Right lobe of liver (tissue), 6 donors: ENCODE results near the gene BCL11B. TPM values are rescaled to one million over a fixed set of nuclear protein-coding genes. Genes with fewer than 3 reads are reported as not detected.

Experiments
- ATAC-seq, 4 donors: fragments of 200-7000 bp; cut with Tn5 transposase; one replicate each; pipeline ENCODE4 v1.9.1; 2020; ENCODE audit warnings: mild to moderate bottlenecking in 4 of 4, moderate library complexity in 4 of 4
- DNase-seq, 3 donors: peaks; one replicate each; pipeline ENCODE4 v3.0.0-alpha.2; 2020
- H3K27ac ChIP-seq, 3 donors: fragments of 200-600 bp; one replicate each; pipeline ENCODE4 v1.8.0; 2022
- H3K27me3 ChIP-seq, 2 donors: fragments of 200-600 bp; one replicate each; pipeline ENCODE4 v1.8.0; 2022
- H3K36me3 ChIP-seq, 4 donors: fragments of 200-600 bp; sonication (generic) in 1 of 4; one replicate each; pipeline versions ENCODE4 v1.5.1 to v1.8.0; 2017 to 2022; ENCODE audit warnings: control low read depth in 1 of 4
- H3K4me1 ChIP-seq, 4 donors: fragments of 200-600 bp; sonication (generic) in 1 of 4; one replicate each; pipeline versions ENCODE4 v1.5.1 to v1.8.0; 2017 to 2022; ENCODE audit warnings: control low read depth in 1 of 4
- H3K4me3 ChIP-seq, 3 donors: fragments of 200-600 bp; one replicate each; pipeline ENCODE4 v1.8.0; 2022
- H3K9me3 ChIP-seq, 4 donors: fragments of 200-600 bp; sonication (generic) in 1 of 4; one replicate each; pipeline versions ENCODE4 v1.5.1 to v1.8.0; 2017 to 2022; ENCODE audit warnings: control low read depth in 1 of 4
- POLR2A ChIP-seq: fragments of 450-650 bp; IDR thresholded peaks from one replicate; pipeline ENCODE4 v1.6.1; 2017; ENCODE audit warnings: antibody characterized with exemption, mild to moderate bottlenecking
- WGBS: methylation state at CpG from one replicate; pipeline ENCODE4 v1.1.6; 2018; ENCODE audit warnings: low coverage, low lambda C conversion rate; ENCODE audit not compliant: insufficient coverage; ENCODE audit errors: missing lambda C conversion rate; 5-methylcytosine and 5-hydroxymethylcytosine counted together
- intact Hi-C, 2 donors: fragments of 100-400 bp; cut with DNase I; formaldehyde crosslinking; loops; one replicate each; pipeline versions ENCODE4 v1.11.2 to v1.14.1; 2022
- total RNA-seq, 6 experiments: library from RNA; depleted of rRNA in 2 of 6; stranded (reverse); fragments of >200 nt in 2 of 6; fragmentation: NEBNext Ultra II Directional in 3 of 6; extraction: Animal tissue kit (Norgen Biotek cat#: 25700) in 3 of 6; gene quantifications; one replicate each; pipeline versions ENCODE4 v1.1.0 to v1.2.4, GENCODE V29; 2016 to 2023
- TF ChIP-seq, protein P1 (sequence below), 4 donors: fragments of 200-600 bp in 3 of 4; fragments of 450-650 bp in 1 of 4; IDR thresholded peaks; one replicate each; pipeline versions ENCODE4 v1.5.1 to v1.8.0; 2016 to 2022; ENCODE audit warnings: antibody characterized with exemption in 4 of 4, mild to moderate bottlenecking in 2 of 4
- donor health status: DM: no; HTN: yes; CAD: no.
- donor health status: DM: no; HTN: no; CAD: no.
- donor health status: DM: no; HTN: no; CAD: no.
- donor health status: DM: no; HTN: yes; CAD: no.
- donor health status: DM: no; HTN: yes; CAD: no.

Gene BCL11B
- total RNA-seq, 6 experiments from 2014 or later: 0.04 to 0.61 (median 0.24) TPM

DNA sequence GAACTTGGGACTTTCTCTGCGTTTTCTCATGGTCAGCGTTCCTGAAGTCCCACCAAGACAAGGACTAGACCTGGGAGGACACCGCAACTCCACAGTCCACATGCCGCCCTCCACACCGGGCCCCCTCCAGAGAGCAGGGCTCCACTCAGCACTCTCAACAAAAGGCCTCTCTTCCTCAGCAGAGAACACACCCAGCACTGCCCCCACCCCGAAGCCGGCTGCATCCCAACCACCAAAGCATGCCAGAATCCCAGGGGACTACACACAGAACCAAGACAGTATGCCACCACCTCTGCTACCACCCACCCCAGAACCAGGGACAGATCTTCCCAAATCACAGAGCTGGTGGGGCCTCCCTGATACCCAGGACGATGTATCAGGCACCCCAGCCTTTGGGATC, 88.3 kb downstream of the BCL11B start:
- WGBS: 100% methylated on average over 1 of the region's 8 CpGs
- intact Hi-C loops: no loop called here

DNA sequence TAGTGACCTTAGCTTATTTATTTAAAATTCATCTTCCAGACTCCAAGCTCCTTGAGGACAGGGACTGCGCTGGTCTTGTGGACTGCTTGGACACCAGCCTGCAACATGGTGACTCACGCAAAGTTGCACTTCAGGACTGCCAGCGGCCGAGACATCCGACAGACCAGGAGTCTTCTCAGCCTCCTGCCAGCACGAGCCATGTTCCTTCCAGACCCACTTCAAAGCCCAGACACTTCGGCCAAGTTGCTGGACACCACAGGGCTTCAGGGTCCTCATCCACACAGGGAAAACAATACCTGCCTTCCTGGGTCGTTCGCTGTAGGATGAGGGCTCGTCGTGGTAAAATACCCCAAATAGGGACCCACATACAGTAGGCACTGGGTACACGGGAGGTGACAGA, 88.7 kb downstream of the BCL11B start:
- H3K4me1 ChIP-seq: no peaks in the 10 kb centered on the region
- DNase-seq (no peak), ATAC-seq (no peak)
- TF ChIP-seq, protein P1, sequence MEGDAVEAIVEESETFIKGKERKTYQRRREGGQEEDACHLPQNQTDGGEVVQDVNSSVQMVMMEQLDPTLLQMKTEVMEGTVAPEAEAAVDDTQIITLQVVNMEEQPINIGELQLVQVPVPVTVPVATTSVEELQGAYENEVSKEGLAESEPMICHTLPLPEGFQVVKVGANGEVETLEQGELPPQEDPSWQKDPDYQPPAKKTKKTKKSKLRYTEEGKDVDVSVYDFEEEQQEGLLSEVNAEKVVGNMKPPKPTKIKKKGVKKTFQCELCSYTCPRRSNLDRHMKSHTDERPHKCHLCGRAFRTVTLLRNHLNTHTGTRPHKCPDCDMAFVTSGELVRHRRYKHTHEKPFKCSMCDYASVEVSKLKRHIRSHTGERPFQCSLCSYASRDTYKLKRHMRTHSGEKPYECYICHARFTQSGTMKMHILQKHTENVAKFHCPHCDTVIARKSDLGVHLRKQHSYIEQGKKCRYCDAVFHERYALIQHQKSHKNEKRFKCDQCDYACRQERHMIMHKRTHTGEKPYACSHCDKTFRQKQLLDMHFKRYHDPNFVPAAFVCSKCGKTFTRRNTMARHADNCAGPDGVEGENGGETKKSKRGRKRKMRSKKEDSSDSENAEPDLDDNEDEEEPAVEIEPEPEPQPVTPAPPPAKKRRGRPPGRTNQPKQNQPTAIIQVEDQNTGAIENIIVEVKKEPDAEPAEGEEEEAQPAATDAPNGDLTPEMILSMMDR (IDR thresholded peaks at IDR 0.05): no peak
- TF ChIP-seq POLR2A: no peak
- no peaks in the 10 kb centered on the region for H3K9me3 ChIP-seq
- H3K27me3 ChIP-seq: no peaks in the 10 kb centered on the region
- no peak overlapping the region for H3K4me3 ChIP-seq
- H3K27ac ChIP-seq: no peak overlapping the region
- intact Hi-C loops: no loop called here
- H3K36me3 ChIP-seq: no peaks in the 10 kb centered on the region
- WGBS: 71% methylated on average over 6 of the region's 12 CpGs

More for the DNA sequence above, 88.3 kb downstream of the BCL11B start:
- H3K9me3 ChIP-seq: no peaks in the 10 kb centered on the region
- H3K27me3 ChIP-seq: no peaks in the 10 kb centered on the region
- no peak for DNase-seq
- H3K4me3 ChIP-seq: no peak overlapping the region
- H3K27ac ChIP-seq: no peak overlapping the region
- H3K36me3 ChIP-seq: no peaks in the 10 kb centered on the region
- no peaks in the 10 kb centered on the region for H3K4me1 ChIP-seq
- TF ChIP-seq, protein P1 (IDR thresholded peaks at IDR 0.05): no peak
- TF ChIP-seq POLR2A: no peak
- no peak for ATAC-seq

DNA sequence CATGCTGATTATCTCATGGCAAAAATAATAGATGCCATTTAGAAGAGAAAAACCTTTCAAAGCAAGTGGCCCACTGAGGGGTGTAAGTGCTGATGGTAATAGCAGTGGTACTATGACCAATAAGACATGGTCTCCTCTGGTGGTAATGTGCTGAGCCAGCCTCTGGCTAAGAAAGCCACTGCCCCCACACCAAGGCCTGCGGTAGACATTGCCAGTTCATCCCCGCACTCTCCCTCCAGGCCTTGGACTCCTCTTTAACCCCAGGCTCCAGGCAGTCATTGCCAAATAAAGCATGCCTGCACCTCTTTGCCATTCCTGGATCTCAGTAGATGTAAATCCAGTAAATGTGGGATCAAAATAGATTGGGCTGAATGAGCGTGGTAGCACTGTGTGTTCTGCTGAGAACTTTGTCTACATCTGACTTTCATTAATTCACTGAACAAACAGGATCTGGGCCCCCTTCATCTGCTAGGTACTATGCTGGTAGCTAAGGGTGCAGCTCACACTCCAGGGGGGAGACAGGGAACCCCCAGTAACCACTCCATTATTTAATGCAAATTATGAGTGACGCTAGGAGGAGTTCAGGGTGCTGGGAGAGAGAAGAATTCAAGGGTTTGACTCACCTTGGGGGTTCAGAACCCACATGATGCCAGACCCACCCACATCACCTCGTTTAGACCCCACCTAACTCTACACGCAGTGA, 89.3 kb downstream of the BCL11B start:
- no peak for DNase-seq
- no peaks in the 10 kb centered on the region for H3K4me1 ChIP-seq
- H3K27ac ChIP-seq: no peak overlapping the region
- TF ChIP-seq, protein P1 (IDR thresholded peaks at IDR 0.05): no peak
- TF ChIP-seq POLR2A: no peak
- no peaks in the 10 kb centered on the region for H3K36me3 ChIP-seq
- WGBS: 64% methylated on average over 6 of the region's 6 CpGs
- no peak for ATAC-seq
- no peak overlapping the region for H3K4me3 ChIP-seq
- intact Hi-C loops: no loop called here
- H3K27me3 ChIP-seq: no peaks in the 10 kb centered on the region
- H3K9me3 ChIP-seq: no peaks in the 10 kb centered on the region

DNA sequence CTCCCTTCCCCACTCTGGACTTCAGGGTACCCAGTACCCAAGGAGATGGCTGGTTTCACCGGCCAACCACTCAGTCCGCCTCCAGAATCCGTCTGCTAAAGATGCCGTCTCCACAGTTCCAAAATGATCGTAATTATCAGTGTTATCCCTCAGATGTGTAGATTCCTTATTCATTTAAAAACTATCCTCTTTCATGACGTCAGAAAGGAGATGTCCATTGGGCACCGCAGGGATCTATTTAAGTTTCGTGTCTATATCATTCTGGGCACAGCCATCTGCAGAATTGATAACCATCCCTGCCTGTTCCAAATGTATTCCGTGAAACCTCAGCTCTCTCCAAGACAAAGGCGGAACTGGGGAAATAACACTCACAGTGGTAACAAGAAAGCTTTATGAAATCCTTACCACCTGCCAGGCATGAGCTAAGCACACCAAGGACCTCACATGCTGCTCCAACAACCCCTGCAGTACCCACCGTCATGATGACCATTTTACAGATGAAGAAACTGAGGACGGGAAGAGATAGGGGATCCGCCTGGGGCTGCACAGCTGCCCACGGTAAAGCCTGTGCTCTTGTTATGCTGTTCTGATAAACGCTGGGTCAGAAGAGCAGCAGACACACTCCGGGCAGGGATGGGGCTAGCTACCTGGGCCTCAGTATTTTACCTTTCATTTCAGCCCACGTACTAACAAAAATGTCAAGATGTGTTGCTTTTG, 90.0 kb downstream of the BCL11B start:
- ATAC-seq (no peak), DNase-seq (no peak)
- intact Hi-C loops: no loop called here

More for the DNA sequence above, 90.0 kb downstream of the BCL11B start:
- no peaks in the 10 kb centered on the region for H3K27me3 ChIP-seq
- H3K9me3 ChIP-seq: no peaks in the 10 kb centered on the region
- no peak overlapping the region for H3K27ac ChIP-seq
- 77% methylated on average over 13 of the region's 17 CpGs for WGBS
- H3K36me3 ChIP-seq: no peaks in the 10 kb centered on the region
- TF ChIP-seq, protein P1 (IDR thresholded peaks at IDR 0.05): no peak
- TF ChIP-seq POLR2A: no peak
- no peaks in the 10 kb centered on the region for H3K4me1 ChIP-seq
- H3K4me3 ChIP-seq: no peak overlapping the region
